K562 (cell line): ENCODE measurements around the gene FHIP1B. TPM values are rescaled to one million over a fixed set of nuclear protein-coding genes. Genes with fewer than 3 reads are reported as not detected.
A peak's percentile ranks its signal among the peaks of the same experiment; 100 is the strongest.

Experiments
- CHCHD3 ChIP-seq: fragments of 250-450 bp; sonication (Bioruptor Pico); IDR thresholded peaks from 2 replicates; pipeline ENCODE4 v2.1.2; 2022; ENCODE audit warnings: mild to moderate bottlenecking
- CTBP1 ChIP-seq: fragments of 450-650 bp; IDR thresholded peaks from 2 replicates; pipeline ENCODE4 v1.6.1; 2016; ENCODE audit warnings: borderline replicate concordance
- HNRNPUL1 ChIP-seq: fragments of 200-400 bp; formaldehyde crosslinking; IDR thresholded peaks from 2 replicates; pipeline ENCODE4 v1.6.1; 2017; ENCODE audit warnings: low read length
- LARP7 ChIP-seq: fragments of 450-650 bp; IDR thresholded peaks from 2 replicates; pipeline ENCODE4 v1.6.1; 2016
- OTX1 ChIP-seq: fragments of 450-650 bp; formaldehyde crosslinking; IDR thresholded peaks from 2 replicates; pipeline ENCODE4 v1.4.0; 2022; ENCODE audit warnings: mild to moderate bottlenecking
- PHF21A ChIP-seq: fragments of 450-650 bp; IDR thresholded peaks from 2 replicates; pipeline ENCODE4 v1.6.1; 2017; ENCODE audit warnings: low read depth, borderline replicate concordance
- POU5F1 ChIP-seq: fragments of 150-350 bp; IDR thresholded peaks from 2 replicates; pipeline ENCODE4 v1.6.1; 2014; ENCODE audit warnings: borderline replicate concordance, low read length, low read depth, mild to moderate bottlenecking; ENCODE audit not compliant: partially characterized antibody
- polyA plus RNA-seq, 8 experiments: library from polyadenylated mRNA; depleted of rRNA in 4 of 8; stranded (reverse) in 5 of 8; unstranded in 3 of 8; fragments of >200 nt; fragmentation: Nextera tagmentation in 2 of 8; fragmentation: Illumina TruSeq in 1 of 8; extraction: Ambion mirVana in 2 of 8; extraction: Trizol in 1 of 8; gene quantifications; 2 replicates each; pipeline versions ENCODE4 v1.2.1 to v1.2.3, GENCODE V29; 2011 to 2014; ENCODE audit warnings: inconsistent platforms in 1 of 8, missing spikeins in 1 of 8
- total RNA-seq, 7 experiments: library from RNA; depleted of rRNA in 6 of 7; stranded (reverse); fragments of >200 nt in 6 of 7; fragmentation: Illumina TruSeq in 2 of 7; extraction: Trizol in 2 of 7; gene quantifications; 2 replicates each; pipeline versions ENCODE4 v1.2.1 to v1.2.3, GENCODE V29; 2011 to 2021; ENCODE audit warnings: low replicate concordance in 1 of 7
- TF ChIP-seq, protein P1 (sequence below), 2 experiments: fragments of 450-650 bp; IDR thresholded peaks; 2 replicates each; pipeline ENCODE4 v1.6.1; 2016
- TF ChIP-seq, protein P2 (sequence below): fragments of 450-650 bp; formaldehyde crosslinking; IDR thresholded peaks from 2 replicates; pipeline ENCODE4 v1.4.0; 2020; ENCODE audit warnings: mild to moderate bottlenecking, moderate library complexity
- TF ChIP-seq, protein P3 (sequence below): fragments of 250-450 bp; sonication (Bioruptor Pico); IDR thresholded peaks from 2 replicates; pipeline ENCODE4 v1.9.0; 2021; ENCODE audit warnings: mild to moderate bottlenecking, inconsistent platforms
- TF ChIP-seq, protein P4 (sequence below): fragments of 450-650 bp; IDR thresholded peaks from 2 replicates; pipeline ENCODE4 v1.6.1; 2017; ENCODE audit warnings: antibody characterized with exemption
- TF ChIP-seq, protein P5 (sequence below): fragments of 450-650 bp; IDR thresholded peaks from 2 replicates; pipeline ENCODE4 v1.7.0; 2016; ENCODE audit warnings: borderline replicate concordance

The FHIP1B gene
- total and polyA plus RNA-seq, 9 of the 15 experiments (the other 6 are each of a cell fraction or from before 2014, with no cell fraction given) = 0.94 to 24.7 (median 15.6) TPM

DNA sequence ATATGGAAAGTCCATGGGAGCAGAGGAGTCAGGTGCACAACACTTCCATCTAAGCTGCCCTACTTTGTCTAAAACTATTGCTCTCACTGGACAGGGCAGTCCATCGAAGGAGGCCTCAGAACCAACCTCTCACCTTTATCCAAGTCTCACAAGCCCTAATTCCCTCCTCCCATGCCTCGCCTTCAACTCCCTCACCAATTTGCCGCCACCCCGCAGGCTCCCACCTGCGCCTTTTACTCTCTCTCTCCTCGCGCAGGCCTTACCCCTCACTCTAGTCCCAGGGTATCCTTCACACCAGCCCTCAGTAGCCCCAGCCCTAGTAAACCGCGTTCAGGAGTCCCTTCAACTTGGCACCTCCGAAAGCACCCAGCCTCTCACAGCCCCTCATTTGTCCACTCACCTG, 451 bp downstream of the FHIP1B start (continued):
- TF ChIP-seq, protein P1, sequence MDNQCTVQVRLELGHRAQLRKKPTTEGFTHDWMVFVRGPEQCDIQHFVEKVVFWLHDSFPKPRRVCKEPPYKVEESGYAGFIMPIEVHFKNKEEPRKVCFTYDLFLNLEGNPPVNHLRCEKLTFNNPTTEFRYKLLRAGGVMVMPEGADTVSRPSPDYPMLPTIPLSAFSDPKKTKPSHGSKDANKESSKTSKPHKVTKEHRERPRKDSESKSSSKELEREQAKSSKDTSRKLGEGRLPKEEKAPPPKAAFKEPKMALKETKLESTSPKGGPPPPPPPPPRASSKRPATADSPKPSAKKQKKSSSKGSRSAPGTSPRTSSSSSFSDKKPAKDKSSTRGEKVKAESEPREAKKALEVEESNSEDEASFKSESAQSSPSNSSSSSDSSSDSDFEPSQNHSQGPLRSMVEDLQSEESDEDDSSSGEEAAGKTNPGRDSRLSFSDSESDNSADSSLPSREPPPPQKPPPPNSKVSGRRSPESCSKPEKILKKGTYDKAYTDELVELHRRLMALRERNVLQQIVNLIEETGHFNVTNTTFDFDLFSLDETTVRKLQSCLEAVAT (IDR thresholded peaks at IDR 0.05) = 0 out of 4 replicates have a peak, but pooled peaks of 1 of the 2 experiments have one; percentile 35
- TF ChIP-seq LARP7 = no peak
- TF ChIP-seq, protein P2, sequence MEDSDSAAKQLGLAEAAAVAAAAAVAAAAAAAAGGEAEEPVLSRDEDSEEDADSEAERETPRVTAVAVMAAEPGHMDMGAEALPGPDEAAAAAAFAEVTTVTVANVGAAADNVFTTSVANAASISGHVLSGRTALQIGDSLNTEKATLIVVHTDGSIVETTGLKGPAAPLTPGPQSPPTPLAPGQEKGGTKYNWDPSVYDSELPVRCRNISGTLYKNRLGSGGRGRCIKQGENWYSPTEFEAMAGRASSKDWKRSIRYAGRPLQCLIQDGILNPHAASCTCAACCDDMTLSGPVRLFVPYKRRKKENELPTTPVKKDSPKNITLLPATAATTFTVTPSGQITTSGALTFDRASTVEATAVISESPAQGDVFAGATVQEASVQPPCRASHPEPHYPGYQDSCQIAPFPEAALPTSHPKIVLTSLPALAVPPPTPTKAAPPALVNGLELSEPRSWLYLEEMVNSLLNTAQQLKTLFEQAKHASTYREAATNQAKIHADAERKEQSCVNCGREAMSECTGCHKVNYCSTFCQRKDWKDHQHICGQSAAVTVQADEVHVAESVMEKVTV = no peak
- TF ChIP-seq HNRNPUL1 = no peak
- 0 out of 2 replicates have a peak, but pooled peaks have one; percentile 30 for TF ChIP-seq CHCHD3 (CRISPR knock-in tag)
- no peak for TF ChIP-seq POU5F1
- no peak for TF ChIP-seq CTBP1
- TF ChIP-seq, protein P3, sequence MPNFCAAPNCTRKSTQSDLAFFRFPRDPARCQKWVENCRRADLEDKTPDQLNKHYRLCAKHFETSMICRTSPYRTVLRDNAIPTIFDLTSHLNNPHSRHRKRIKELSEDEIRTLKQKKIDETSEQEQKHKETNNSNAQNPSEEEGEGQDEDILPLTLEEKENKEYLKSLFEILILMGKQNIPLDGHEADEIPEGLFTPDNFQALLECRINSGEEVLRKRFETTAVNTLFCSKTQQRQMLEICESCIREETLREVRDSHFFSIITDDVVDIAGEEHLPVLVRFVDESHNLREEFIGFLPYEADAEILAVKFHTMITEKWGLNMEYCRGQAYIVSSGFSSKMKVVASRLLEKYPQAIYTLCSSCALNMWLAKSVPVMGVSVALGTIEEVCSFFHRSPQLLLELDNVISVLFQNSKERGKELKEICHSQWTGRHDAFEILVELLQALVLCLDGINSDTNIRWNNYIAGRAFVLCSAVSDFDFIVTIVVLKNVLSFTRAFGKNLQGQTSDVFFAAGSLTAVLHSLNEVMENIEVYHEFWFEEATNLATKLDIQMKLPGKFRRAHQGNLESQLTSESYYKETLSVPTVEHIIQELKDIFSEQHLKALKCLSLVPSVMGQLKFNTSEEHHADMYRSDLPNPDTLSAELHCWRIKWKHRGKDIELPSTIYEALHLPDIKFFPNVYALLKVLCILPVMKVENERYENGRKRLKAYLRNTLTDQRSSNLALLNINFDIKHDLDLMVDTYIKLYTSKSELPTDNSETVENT (CRISPR knock-in tag) = peak; percentile 9; the same call in 1 of the 2 replicates
- TF ChIP-seq OTX1 (CRISPR knock-in tag) = peak; percentile 89; the same call in 1 of the 2 replicates
- TF ChIP-seq, protein P4, sequence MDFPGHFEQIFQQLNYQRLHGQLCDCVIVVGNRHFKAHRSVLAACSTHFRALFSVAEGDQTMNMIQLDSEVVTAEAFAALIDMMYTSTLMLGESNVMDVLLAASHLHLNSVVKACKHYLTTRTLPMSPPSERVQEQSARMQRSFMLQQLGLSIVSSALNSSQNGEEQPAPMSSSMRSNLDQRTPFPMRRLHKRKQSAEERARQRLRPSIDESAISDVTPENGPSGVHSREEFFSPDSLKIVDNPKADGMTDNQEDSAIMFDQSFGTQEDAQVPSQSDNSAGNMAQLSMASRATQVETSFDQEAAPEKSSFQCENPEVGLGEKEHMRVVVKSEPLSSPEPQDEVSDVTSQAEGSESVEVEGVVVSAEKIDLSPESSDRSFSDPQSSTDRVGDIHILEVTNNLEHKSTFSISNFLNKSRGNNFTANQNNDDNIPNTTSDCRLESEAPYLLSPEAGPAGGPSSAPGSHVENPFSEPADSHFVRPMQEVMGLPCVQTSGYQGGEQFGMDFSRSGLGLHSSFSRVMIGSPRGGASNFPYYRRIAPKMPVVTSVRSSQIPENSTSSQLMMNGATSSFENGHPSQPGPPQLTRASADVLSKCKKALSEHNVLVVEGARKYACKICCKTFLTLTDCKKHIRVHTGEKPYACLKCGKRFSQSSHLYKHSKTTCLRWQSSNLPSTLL = peak; percentile 43; the same call in 1 of the 2 replicates
- TF ChIP-seq, protein P5, sequence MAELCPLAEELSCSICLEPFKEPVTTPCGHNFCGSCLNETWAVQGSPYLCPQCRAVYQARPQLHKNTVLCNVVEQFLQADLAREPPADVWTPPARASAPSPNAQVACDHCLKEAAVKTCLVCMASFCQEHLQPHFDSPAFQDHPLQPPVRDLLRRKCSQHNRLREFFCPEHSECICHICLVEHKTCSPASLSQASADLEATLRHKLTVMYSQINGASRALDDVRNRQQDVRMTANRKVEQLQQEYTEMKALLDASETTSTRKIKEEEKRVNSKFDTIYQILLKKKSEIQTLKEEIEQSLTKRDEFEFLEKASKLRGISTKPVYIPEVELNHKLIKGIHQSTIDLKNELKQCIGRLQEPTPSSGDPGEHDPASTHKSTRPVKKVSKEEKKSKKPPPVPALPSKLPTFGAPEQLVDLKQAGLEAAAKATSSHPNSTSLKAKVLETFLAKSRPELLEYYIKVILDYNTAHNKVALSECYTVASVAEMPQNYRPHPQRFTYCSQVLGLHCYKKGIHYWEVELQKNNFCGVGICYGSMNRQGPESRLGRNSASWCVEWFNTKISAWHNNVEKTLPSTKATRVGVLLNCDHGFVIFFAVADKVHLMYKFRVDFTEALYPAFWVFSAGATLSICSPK = 0 out of 2 replicates have a peak, but pooled peaks have one; percentile 28
- TF ChIP-seq PHF21A = 0 out of 2 replicates have a peak, but pooled peaks have one; percentile 20
